Mucosa of descending colon (tissue), 3 donors: ENCODE data around the gene SH2D3C. TPM values are rescaled to one million over a fixed set of nuclear protein-coding genes. Genes with fewer than 3 reads are reported as not detected.

ENCODE experiments used
- ATAC-seq: fragments of 200-7000 bp; cut with Tn5 transposase; one replicate; pipeline ENCODE4 v1.9.1; 2020; ENCODE audit warnings: mild to moderate bottlenecking, moderate library complexity
- DNase-seq, 3 donors: peaks; one replicate each; pipeline ENCODE4 v3.0.0-alpha.2; 2020
- H3K36me3 ChIP-seq: fragments of 200-600 bp; one replicate; pipeline ENCODE4 v1.8.0; 2021; ENCODE audit warnings: low read depth, mild to moderate bottlenecking
- H3K4me1 ChIP-seq: fragments of 200-600 bp; one replicate; pipeline ENCODE4 v1.8.0; 2021; ENCODE audit warnings: low read depth, mild to moderate bottlenecking
- H3K4me3 ChIP-seq: fragments of 200-600 bp; one replicate; pipeline ENCODE4 v1.8.0; 2021; ENCODE audit warnings: mild to moderate bottlenecking
- H3K9me3 ChIP-seq: fragments of 200-600 bp; one replicate; pipeline ENCODE4 v1.8.0; 2021; ENCODE audit warnings: mild to moderate bottlenecking
- CTCF ChIP-seq: fragments of 200-600 bp; IDR thresholded peaks from one replicate; pipeline ENCODE4 v1.8.0; 2022; ENCODE audit warnings: antibody characterized with exemption, mild to moderate bottlenecking
- intact Hi-C, 2 donors: fragments of 100-400 bp; cut with DNase I in 1 of 2; cut with micrococcal nuclease in 1 of 2; formaldehyde crosslinking; loops; one replicate each; pipeline versions ENCODE4 v1.11.0 to v1.11.1; 2022; cut with DNase I, micrococcal nuclease
- total RNA-seq, 3 donors: library from RNA; stranded (reverse); fragmentation: NEBNext Ultra II Directional in 2 of 3; extraction: Animal tissue kit (Norgen Biotek cat#: 25700) in 2 of 3; gene quantifications; one replicate each; pipeline versions ENCODE4 v1.2.1 to v1.2.4, GENCODE V29; 2021 to 2023
- donor health status: DM: no; HTN: no; CAD: no; lungs with moderate emphysema.
- donor health status: DM: no; HTN: no; CAD: no.
- donor health status: DM: no; HTN: yes; CAD: no.

Gene SH2D3C
- total RNA-seq, 3 donors from 2014 or later, result 3.2 to 7.4 (median 4.7) TPM

DNA sequence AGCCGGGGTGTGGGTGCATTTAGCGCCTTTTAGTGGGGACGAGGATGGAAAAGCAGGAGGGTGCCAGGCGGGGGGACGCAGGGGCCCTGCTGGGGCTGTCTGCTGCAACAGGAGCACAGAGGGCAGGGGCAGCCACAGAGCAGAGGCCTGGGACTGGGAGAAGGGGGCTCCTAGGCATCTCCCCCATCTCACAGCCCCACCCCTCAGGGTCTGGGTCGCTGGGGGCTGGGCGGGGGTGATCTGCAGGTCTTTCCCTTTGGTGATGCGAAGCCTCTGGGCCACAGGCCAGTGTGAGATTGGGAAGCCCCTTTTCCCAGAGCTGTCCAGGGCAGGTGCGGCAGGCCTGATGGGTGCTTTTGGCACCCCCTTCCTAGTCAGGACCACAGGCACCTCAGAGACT, 48.2 kb downstream of the SH2D3C start:
- Histone ChIP-seq H3K36me3 (no peaks in the 10 kb centered on the region), H3K4me3 (no peak overlapping the region), H3K9me3 (no peaks in the 10 kb centered on the region), H3K4me1 (peaks cover 7% of the 10 kb centered on the region)
- no peak for ATAC-seq
- no peak for TF ChIP-seq CTCF
- intact Hi-C loops, result loop anchor here in 1 of 2 donors (2.0 to 10.0 kb wide), 2 partner anchors 139 to 145 kb away; partner anchors contain the start of gene AK1
- no peak for DNase-seq

- Histone ChIP-seq H3K4me3 (no peak overlapping the region), H3K36me3 (no peaks in the 10 kb centered on the region), H3K9me3 (no peaks in the 10 kb centered on the region), H3K4me1 (peaks cover 7% of the 10 kb centered on the region)
- ATAC-seq (no peak), DNase-seq (no peak)
- intact Hi-C loops, result loop anchor here (2.0 to 10.0 kb wide), 3 partner anchors 135 to 145 kb away; partner anchors contain the start of gene AK1 (in 1 of the 2)
- TF ChIP-seq CTCF, result no peak
These were observed 48.8 kb downstream of the SH2D3C start for GRCh38 chr9:127729522-127730256.

- Histone ChIP-seq H3K4me1 (peaks cover 5% of the 10 kb centered on the region), H3K9me3 (no peaks in the 10 kb centered on the region), H3K4me3 (no peak overlapping the region), H3K36me3 (no peaks in the 10 kb centered on the region)
- intact Hi-C loops, result loop anchor here in 1 of 2 donors (10.0 kb wide), 1 partner anchor 134 kb away; no protein-coding TSS in a partner anchor
- no peak for ATAC-seq
- no peak for DNase-seq
- TF ChIP-seq CTCF, result no peak
These were observed 49.7 kb downstream of the SH2D3C start for GRCh38 chr9:127728808-127729207.

GRCh38 chr9:127726871-127727270, 51.6 kb downstream of the SH2D3C start:
- intact Hi-C loops, result loop anchor here in 1 of 2 donors (10.0 kb wide), 1 partner anchor 132 kb away; no protein-coding TSS in a partner anchor
- ATAC-seq (no peak), DNase-seq (no peak)
- no peaks in the 10 kb centered on the region for H3K36me3 ChIP-seq
- TF ChIP-seq CTCF, result no peak
- no peaks in the 10 kb centered on the region for H3K9me3 ChIP-seq
- H3K4me1 ChIP-seq, result peaks cover 6% of the 10 kb centered on the region
- no peak overlapping the region for H3K4me3 ChIP-seq

DNA sequence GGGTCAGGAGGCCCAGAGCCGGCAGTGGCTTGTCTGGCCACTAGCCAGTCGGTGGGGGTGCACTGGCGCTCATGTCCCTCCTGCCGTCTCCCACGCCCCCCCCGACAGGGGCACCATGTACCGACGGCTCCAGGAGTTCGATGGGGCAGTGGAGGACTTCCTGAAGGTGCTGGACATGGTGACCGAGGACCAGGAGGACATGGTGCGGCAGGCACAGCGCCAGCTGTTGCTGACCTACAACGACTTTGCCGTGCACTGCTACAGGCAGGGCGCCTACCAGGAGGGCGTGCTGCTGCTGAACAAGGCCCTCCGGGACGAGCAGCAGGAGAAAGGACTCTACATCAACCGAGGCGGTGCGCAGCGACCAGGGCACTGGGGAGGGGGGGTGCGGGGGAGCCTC, 54.5 kb downstream of the SH2D3C start:
- DNase-seq, result no peak
- intact Hi-C loops, result loop anchor here in 1 of 2 donors (10.0 kb wide), 1 partner anchor 129 kb away; no protein-coding TSS in a partner anchor
- ATAC-seq, result peak; percentile 52
- H3K36me3 ChIP-seq, result no peaks in the 10 kb centered on the region
- no peaks in the 10 kb centered on the region for H3K9me3 ChIP-seq
- no peak for TF ChIP-seq CTCF
- H3K4me3 ChIP-seq, result no peak overlapping the region
- peaks cover 10% of the 10 kb centered on the region for H3K4me1 ChIP-seq
